GM18870 (cell line): Measurements from ENCODE around the gene ACTR2.
"Not testable (repeated sequence)": the region's sequence is repeated elsewhere in the genome, so short reads cannot be mapped to it uniquely, and the experiment has no call there.

ENCODE experiments used
- ATAC-seq: cut with Tn5 transposase; IDR thresholded peaks from one replicate; pipeline ENCODE4 v1.9.1; 2021; ENCODE audit warnings: moderate library complexity; ENCODE audit not compliant: unreplicated experiment

ACTR2 gene

GRCh38 chr2:65309699-65310098, 82.1 kb downstream of the ACTR2 start:
- no peak for ATAC-seq

GRCh38 chr2:65311049-65311448, 83.4 kb downstream of the ACTR2 start:
- ATAC-seq = no peak

- ATAC-seq = no peak
Measured at GRCh38 chr2:65311596-65311995, 84.0 kb downstream of the ACTR2 start.

- no peak for ATAC-seq
Measured at GRCh38 chr2:65313126-65313953, 85.7 kb downstream of the ACTR2 start.

- ATAC-seq = no peak
Measured at GRCh38 chr2:65313954-65314256, 86.3 kb downstream of the ACTR2 start.

- ATAC-seq = no peak
Measured at GRCh38 chr2:65314801-65315441, 87.3 kb downstream of the ACTR2 start.

GRCh38 chr2:65316072-65316471, 88.4 kb downstream of the ACTR2 start:
- ATAC-seq = no peak

- ATAC-seq = not testable (repeated sequence)
Measured at GRCh38 chr2:65317351-65317750, 89.7 kb downstream of the ACTR2 start.

- no peak for ATAC-seq
Measured at GRCh38 chr2:65317841-65318240, 90.2 kb downstream of the ACTR2 start.

GRCh38 chr2:65319072-65319673, 91.5 kb downstream of the ACTR2 start:
- ATAC-seq = no peak

- no peak for ATAC-seq
Measured at GRCh38 chr2:65319674-65320041, 92.0 kb downstream of the ACTR2 start.

- ATAC-seq = peak; percentile 75
Measured at GRCh38 chr2:65320042-65320725, 92.6 kb downstream of the ACTR2 start.
